HEK293T (cell line): ENCODE results near the gene UQCRQ.

Experiments
- CTCF ChIA-PET: fragments of 350-600 bp; formaldehyde crosslinking; extraction: SDS; loops from one replicate; lab custom pipeline; 2021; ENCODE audit warnings: antibody characterized with exemption, inconsistent platforms; lab: Yijun Ruan, JAX
- POLR2A ChIA-PET: fragments of 350-600 bp; formaldehyde crosslinking; extraction: SDS; loops from one replicate; lab custom pipeline; 2020; ENCODE audit warnings: antibody characterized with exemption, inconsistent platforms; lab: Yijun Ruan, JAX
- DNase-seq: peaks from one replicate; pipeline ENCODE4 v3.0.0; 2012; ENCODE audit warnings: mixed read lengths; ENCODE audit errors: extremely low spot score
- ARNT ChIP-seq: fragments of 450-650 bp; IDR thresholded peaks from 2 replicates; pipeline ENCODE4 v1.6.1; 2017; ENCODE audit warnings: mild to moderate bottlenecking
- BHLHE40 ChIP-seq: fragments of 450-650 bp; IDR thresholded peaks from 2 replicates; pipeline ENCODE4 v1.6.1; 2016; ENCODE audit warnings: mild to moderate bottlenecking, moderate library complexity, borderline replicate concordance
- CTBP1 ChIP-seq: fragments of 450-650 bp; IDR thresholded peaks from 2 replicates; pipeline ENCODE4 v1.6.1; 2016; ENCODE audit warnings: borderline replicate concordance
- ELF4 ChIP-seq: fragments of 450-650 bp; IDR thresholded peaks from 2 replicates; pipeline ENCODE4 v1.6.1; 2017; ENCODE audit warnings: antibody characterized with exemption
- FOXA1 ChIP-seq: fragments of 450-650 bp; IDR thresholded peaks from 2 replicates; pipeline ENCODE4 v1.6.1; 2016; ENCODE audit warnings: mild to moderate bottlenecking
- FOXK2 ChIP-seq: fragments of 450-650 bp; IDR thresholded peaks from 2 replicates; pipeline ENCODE4 v1.6.1; 2016; ENCODE audit warnings: mild to moderate bottlenecking
- FOXM1 ChIP-seq: fragments of 450-650 bp; IDR thresholded peaks from 2 replicates; pipeline ENCODE4 v1.6.1; 2017; ENCODE audit warnings: mild to moderate bottlenecking, borderline replicate concordance
- HDGF ChIP-seq: fragments of 450-650 bp; IDR thresholded peaks from 2 replicates; pipeline ENCODE4 v1.6.1; 2017; ENCODE audit warnings: antibody characterized with exemption, borderline replicate concordance
- L3MBTL2 ChIP-seq: fragments of 450-650 bp; conservative IDR thresholded peaks from 2 replicates; pipeline ENCODE4 v1.6.1; 2016; ENCODE audit warnings: mild to moderate bottlenecking
- LEF1 ChIP-seq: fragments of 450-650 bp; IDR thresholded peaks from 2 replicates; pipeline ENCODE4 v1.6.1; 2017; ENCODE audit warnings: mild to moderate bottlenecking, borderline replicate concordance
- NFRKB ChIP-seq: fragments of 450-650 bp; IDR thresholded peaks from 2 replicates; pipeline ENCODE4 v1.6.1; 2016; ENCODE audit warnings: mild to moderate bottlenecking, moderate library complexity
- SP1 ChIP-seq: fragments of 450-650 bp; IDR thresholded peaks from 2 replicates; pipeline ENCODE4 v1.6.1; 2017
- SUZ12 ChIP-seq: fragments of 450-650 bp; IDR thresholded peaks from 2 replicates; pipeline ENCODE4 v1.6.1; 2016; ENCODE audit warnings: mild to moderate bottlenecking
- TARDBP ChIP-seq: fragments of 450-650 bp; IDR thresholded peaks from 2 replicates; pipeline ENCODE4 v1.6.1; 2016
- ZNF384 ChIP-seq: fragments of 450-650 bp; IDR thresholded peaks from 2 replicates; pipeline ENCODE4 v1.6.1; 2016
- TF ChIP-seq, protein P1 (sequence below): fragments of 450-650 bp; IDR thresholded peaks from 2 replicates; pipeline ENCODE4 v1.6.1; 2016

The UQCRQ gene

DNA sequence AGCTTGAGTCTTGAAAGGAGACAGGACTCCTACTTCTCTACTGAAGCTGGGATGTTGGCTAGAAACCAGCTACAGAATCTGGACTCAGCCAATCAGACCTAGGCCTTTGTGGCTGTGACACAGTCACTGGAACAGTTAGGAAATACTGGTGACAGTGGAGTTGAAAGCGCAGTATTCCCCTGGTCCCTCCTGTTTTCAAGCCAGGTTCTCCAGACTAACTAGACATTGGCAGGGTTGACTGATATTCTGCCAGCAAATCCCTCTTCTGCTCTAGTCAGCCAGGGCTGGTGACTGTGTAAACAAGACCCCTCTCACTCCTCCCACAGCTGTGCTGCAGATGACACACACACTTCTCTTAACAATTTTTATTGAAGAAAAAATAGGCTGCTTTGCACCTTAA is 44.7 kb upstream of the UQCRQ start:
- ChIA-PET POLR2A (interaction anchor here (2.5 kb wide), 1 partner anchor 9 kb away, joined by 22 read pairs; the partner anchor contains the start of gene SHROOM1), CTCF (interaction anchor here (0.6 to 3.8 kb wide), 4 partner anchors 10 to 105 kb away, joined by 5 to 40 read pairs (median 16); partner anchors contain the start of genes CCNI2 and SHROOM1)
- no peak for TF ChIP-seq HDGF
- TF ChIP-seq CTBP1: no peak
- TF ChIP-seq LEF1: no peak
- no peak for TF ChIP-seq NFRKB
- TF ChIP-seq FOXM1: no peak
- no peak for TF ChIP-seq ELF4
- no peak for TF ChIP-seq SP1
- TF ChIP-seq, protein P1, sequence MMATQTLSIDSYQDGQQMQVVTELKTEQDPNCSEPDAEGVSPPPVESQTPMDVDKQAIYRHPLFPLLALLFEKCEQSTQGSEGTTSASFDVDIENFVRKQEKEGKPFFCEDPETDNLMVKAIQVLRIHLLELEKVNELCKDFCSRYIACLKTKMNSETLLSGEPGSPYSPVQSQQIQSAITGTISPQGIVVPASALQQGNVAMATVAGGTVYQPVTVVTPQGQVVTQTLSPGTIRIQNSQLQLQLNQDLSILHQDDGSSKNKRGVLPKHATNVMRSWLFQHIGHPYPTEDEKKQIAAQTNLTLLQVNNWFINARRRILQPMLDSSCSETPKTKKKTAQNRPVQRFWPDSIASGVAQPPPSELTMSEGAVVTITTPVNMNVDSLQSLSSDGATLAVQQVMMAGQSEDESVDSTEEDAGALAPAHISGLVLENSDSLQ: no peak
- TF ChIP-seq FOXK2: no peak
- no peak for TF ChIP-seq SUZ12
- TF ChIP-seq L3MBTL2: no peak
- no peak for TF ChIP-seq BHLHE40
- no peak for TF ChIP-seq TARDBP
- no peak for TF ChIP-seq FOXA1
- TF ChIP-seq ARNT: no peak
- TF ChIP-seq ZNF384: no peak
- no peak for DNase-seq

DNA sequence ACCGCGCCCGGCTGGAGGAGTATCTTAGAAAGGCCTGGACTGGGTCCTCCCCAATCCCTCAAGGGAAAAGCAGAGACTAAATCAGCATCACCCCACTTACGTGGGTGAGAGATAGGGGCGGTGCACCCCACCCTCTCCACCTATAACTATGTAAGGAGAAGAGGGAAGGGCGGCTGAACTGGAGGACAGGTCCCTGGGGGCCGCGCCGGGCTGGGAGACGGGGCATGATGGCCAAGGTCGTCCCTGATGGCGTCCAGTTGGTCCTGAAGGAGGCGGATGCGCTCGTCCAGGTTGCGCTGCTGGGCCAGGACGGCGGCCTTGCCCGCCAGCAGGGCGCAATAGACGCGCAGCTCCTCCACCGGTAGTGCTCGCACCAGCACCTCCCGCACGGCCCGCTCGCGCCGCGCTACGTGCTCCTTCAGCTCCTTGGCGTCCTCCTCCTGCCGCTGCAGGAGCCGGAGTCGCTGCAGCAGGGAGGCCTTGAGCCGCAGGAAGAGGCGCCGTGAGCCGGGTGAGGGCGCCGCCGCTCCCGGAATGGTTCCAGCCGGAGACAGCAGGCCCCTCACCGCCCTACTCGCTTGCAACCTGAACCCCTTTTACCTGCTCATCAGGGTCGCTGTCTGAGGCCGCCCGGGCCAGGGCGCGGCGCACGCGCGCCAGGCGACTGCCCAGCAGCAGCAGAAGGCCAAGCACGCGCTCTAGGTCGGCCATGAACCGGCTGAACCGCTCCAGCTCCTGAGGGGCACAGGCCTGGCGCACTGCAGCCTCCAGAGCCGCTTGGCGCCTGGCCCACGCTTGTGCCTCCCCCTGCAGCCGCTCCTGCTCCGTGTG is 43.6 kb upstream of the UQCRQ start:
- ChIA-PET CTCF (no interaction called here), POLR2A (interaction anchor here (1.5 kb wide), 1 partner anchor 44 kb away, joined by 3 read pairs; the partner anchor contains the start of genes GDF9 and UQCRQ)
- DNase-seq: no peak
- TF ChIP-seq L3MBTL2: no peak
- TF ChIP-seq TARDBP: no peak
- TF ChIP-seq FOXM1: no peak

DNA sequence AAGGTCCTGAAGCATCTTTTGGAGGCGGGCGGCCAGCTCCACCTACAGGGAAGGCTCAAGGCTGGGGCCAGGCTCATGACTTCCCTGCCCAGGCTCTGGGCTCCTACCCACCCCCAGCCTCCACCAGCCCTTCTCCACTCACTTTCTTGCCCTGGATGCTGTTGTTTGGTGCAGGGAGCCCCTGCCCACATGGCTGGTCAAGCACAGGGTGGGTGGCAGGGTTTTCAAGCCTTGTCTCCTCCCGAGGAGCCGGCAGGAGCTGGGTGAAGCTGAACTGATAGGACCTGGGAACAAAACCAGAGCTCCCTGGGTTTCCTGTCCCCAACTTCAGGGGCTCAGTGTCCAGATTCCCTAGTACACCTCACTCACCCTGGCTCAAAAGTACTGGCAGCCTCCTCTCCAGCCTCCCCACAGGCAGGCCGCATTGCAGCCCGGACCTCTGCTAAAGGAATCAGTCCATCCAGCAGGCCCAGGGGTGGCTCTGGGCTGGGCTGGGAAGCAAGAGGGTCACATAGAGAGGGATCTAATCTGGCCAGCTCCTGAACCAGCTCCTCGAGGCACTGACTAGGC is 42.9 kb upstream of the UQCRQ start:
- no peak for DNase-seq
- CTCF ChIA-PET: no interaction called here
- POLR2A ChIA-PET: interaction anchor here (1.5 kb wide), 1 partner anchor 43 kb away, joined by 3 read pairs; the partner anchor contains the start of genes GDF9 and UQCRQ

DNA sequence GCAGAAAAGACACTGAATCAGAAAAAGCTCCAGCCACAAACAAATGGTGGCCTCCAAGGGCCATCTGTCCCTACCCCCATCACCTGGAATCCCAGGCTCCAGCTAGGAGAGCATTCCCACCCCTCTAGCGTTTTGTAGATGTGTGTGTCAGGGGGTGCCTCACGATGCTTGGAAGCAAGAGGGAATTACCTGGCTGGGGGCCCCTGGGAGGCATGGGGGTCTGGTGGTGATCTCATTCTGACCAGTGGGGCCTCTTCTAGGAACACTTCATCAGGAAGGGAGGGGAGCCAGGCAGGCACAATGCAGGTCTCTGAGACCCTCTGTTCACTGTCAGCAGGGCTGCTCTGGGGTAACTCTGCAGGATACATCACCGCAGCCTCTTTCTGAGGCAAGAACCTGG is 42.0 kb upstream of the UQCRQ start:
- ChIA-PET POLR2A (interaction anchor here (1.5 kb wide), 1 partner anchor 42 kb away, joined by 3 read pairs; the partner anchor contains the start of genes GDF9 and UQCRQ), CTCF (no interaction called here)
- TF ChIP-seq FOXM1 (no peak), FOXA1 (no peak), SP1 (no peak), ARNT (no peak), HDGF (no peak), BHLHE40 (no peak), CTBP1 (no peak), NFRKB (no peak), LEF1 (no peak), FOXK2 (no peak), L3MBTL2 (no peak), TARDBP (no peak), SUZ12 (no peak)
- no peak for DNase-seq

More for the DNA sequence above, 42.9 kb upstream of the UQCRQ start:
- TF ChIP-seq NFRKB: no peak
- no peak for TF ChIP-seq ELF4
- TF ChIP-seq, protein P1: no peak
- TF ChIP-seq FOXM1: no peak
- TF ChIP-seq ZNF384: no peak
- TF ChIP-seq LEF1: no peak
- TF ChIP-seq SUZ12: no peak
- TF ChIP-seq BHLHE40: no peak
- TF ChIP-seq HDGF: no peak
- no peak for TF ChIP-seq FOXK2
- TF ChIP-seq L3MBTL2: no peak
- TF ChIP-seq TARDBP: no peak
- TF ChIP-seq CTBP1: no peak
- TF ChIP-seq ARNT: no peak
- no peak for TF ChIP-seq SP1
- no peak for TF ChIP-seq FOXA1

DNA sequence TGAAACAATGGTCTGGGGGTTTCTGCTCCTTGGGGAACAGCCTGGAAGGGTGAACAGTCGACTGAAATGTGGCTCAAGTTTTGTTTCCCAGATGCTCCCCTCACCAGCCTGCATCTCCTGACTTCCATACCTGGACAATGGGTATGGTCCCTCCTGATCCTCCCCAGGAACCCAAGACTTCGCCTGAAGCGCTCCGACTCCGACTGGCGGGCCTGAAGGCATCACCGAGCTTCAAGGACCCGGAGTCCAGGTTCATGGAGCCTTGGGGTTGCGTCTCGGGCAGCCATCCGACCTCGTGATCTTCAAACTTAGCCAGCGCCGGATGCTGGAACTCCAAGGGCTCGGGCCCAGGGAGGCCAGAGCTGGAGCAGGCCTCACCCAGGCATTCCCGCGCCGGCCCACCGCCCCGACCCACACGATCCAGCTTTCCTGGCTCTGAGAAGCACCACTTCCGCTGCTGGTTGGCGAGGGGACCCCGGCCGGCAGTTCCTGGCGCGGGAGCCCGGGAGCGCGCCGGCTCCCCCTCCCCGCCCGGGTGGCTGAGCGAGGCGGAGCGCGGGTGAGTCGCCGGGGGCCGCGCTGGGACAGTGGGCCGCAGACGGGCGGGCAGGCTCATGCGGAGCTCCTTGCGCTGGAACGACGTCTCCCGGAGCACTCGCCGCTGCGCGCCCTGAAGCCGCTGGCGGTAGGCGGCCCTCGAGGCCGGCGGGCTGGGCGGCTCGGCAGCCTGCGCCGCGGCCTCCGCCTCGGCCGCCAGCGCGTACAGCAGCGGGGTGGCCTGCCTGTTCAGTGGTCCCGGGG is 41.2 kb upstream of the UQCRQ start:
- DNase-seq: no peak
- TF ChIP-seq NFRKB (no peak), FOXK2 (no peak), ZNF384 (no peak), SUZ12 (no peak)
- POLR2A ChIA-PET: no interaction called here
- CTCF ChIA-PET: no interaction called here

- no peak for DNase-seq
- POLR2A ChIA-PET: interaction anchor here (0.7 kb wide), 1 partner anchor 88 kb away, joined by 3 read pairs; the partner anchor contains the start of gene KIF3A
Measured at GRCh38 chr5:132825834-132826391, 40.5 kb upstream of the UQCRQ start.

More at GRCh38 chr5:132825834-132826391, 40.5 kb upstream of the UQCRQ start:
- CTCF ChIA-PET: no interaction called here
- TF ChIP-seq TARDBP (no peak), ARNT (no peak), FOXK2 (no peak), HDGF (no peak), ELF4 (no peak), FOXM1 (no peak), SP1 (no peak), NFRKB (no peak), CTBP1 (no peak), BHLHE40 (no peak)
- TF ChIP-seq, protein P1: no peak
